HG03442 (cell line): Measurements from ENCODE around the gene OPN5.

Experiments
- ATAC-seq: cut with Tn5 transposase; IDR thresholded peaks from one replicate; pipeline ENCODE4 v1.9.1; 2021; ENCODE audit warnings: mild to moderate bottlenecking, moderate library complexity; ENCODE audit not compliant: unreplicated experiment

Gene OPN5

GRCh38 chr6:47787620-47788497 is 6.0 kb downstream of the OPN5 start:
- peak; percentile 83 for ATAC-seq

- no peak for ATAC-seq
These were observed 6.7 kb downstream of the OPN5 start for GRCh38 chr6:47788498-47788884.

- ATAC-seq = no peak
These were observed 7.7 kb downstream of the OPN5 start for GRCh38 chr6:47789553-47789952.

GRCh38 chr6:47792216-47792733 is 10.4 kb downstream of the OPN5 start:
- no peak for ATAC-seq

GRCh38 chr6:47794577-47795135 is 12.8 kb downstream of the OPN5 start:
- no peak for ATAC-seq

GRCh38 chr6:47801984-47802383 is 20.2 kb downstream of the OPN5 start:
- ATAC-seq = no peak

GRCh38 chr6:47804821-47805220 is 23.0 kb downstream of the OPN5 start:
- no peak for ATAC-seq

- ATAC-seq = no peak
These were observed 28.0 kb downstream of the OPN5 start for GRCh38 chr6:47809873-47810272.

GRCh38 chr6:47810885-47811284 is 29.1 kb downstream of the OPN5 start:
- ATAC-seq = no peak

- no peak for ATAC-seq
These were observed 29.6 kb downstream of the OPN5 start for GRCh38 chr6:47811443-47811842.

GRCh38 chr6:47817749-47818148 is 35.9 kb downstream of the OPN5 start:
- ATAC-seq = no peak

- no peak for ATAC-seq
These were observed 37.6 kb downstream of the OPN5 start for GRCh38 chr6:47819461-47819860.

- ATAC-seq = no peak
These were observed 41.2 kb downstream of the OPN5 start for GRCh38 chr6:47822856-47823554.

GRCh38 chr6:47832386-47833100 is 50.7 kb downstream of the OPN5 start:
- no peak for ATAC-seq

GRCh38 chr6:47834196-47834595 is 52.4 kb downstream of the OPN5 start:
- ATAC-seq = no peak

- ATAC-seq = peak; percentile 50
These were observed 54.2 kb downstream of the OPN5 start for GRCh38 chr6:47836046-47836445.

- ATAC-seq = peak; percentile 70
These were observed 54.8 kb downstream of the OPN5 start for GRCh38 chr6:47836639-47837038.

- ATAC-seq = no peak
These were observed 57.8 kb downstream of the OPN5 start for GRCh38 chr6:47839645-47840044.

- no peak for ATAC-seq
These were observed 63.0 kb downstream of the OPN5 start for GRCh38 chr6:47844881-47845280.

- no peak for ATAC-seq
These were observed 64.9 kb downstream of the OPN5 start for GRCh38 chr6:47846752-47847151.

GRCh38 chr6:47851091-47851490 is 69.3 kb downstream of the OPN5 start:
- no peak for ATAC-seq
